ENCODE measurements around the gene ITGB5.
"Not testable (repeated sequence)": the region's sequence is repeated elsewhere in the genome, so short reads cannot be mapped to it uniquely, and the experiment has no call there.

ITGB5 gene

DNA sequence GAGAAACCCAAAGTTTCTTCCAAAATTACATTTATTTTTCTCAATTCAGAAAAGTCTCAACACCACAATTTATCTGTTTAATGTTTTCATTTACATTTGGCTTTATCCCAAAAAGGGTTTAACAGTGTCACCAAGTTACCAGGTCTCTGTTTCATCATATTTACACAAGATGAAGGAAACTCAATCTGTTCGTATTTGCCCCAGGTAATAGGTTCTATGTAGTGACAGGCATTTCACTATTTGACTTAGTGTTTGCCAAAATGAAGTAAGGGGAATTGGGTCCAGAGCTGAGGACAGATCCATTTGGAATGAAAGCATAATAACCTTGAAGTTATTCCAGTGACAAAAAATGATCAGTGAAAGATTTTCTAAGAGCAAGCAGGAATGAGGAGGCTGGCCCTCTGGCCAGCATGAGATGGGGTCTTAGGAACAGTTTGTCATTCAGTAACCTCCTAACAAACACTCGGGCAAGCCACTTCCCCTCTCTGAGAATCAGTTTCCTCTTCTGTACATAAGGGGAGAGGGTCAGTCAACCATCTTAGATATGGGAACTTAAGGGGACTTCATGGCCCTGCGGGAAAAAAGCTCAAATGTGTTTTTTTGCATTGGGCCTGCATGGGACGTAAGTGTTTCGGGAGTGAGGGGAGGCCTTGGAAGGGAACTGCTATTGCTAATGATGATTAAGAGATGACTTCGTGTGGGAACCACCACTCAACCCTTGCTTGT lies 125.1 kb downstream of the ITGB5 start:
- no peak for DNase-seq (ENCODE audit: low read depth)
- TF ChIP-seq, protein P1, sequence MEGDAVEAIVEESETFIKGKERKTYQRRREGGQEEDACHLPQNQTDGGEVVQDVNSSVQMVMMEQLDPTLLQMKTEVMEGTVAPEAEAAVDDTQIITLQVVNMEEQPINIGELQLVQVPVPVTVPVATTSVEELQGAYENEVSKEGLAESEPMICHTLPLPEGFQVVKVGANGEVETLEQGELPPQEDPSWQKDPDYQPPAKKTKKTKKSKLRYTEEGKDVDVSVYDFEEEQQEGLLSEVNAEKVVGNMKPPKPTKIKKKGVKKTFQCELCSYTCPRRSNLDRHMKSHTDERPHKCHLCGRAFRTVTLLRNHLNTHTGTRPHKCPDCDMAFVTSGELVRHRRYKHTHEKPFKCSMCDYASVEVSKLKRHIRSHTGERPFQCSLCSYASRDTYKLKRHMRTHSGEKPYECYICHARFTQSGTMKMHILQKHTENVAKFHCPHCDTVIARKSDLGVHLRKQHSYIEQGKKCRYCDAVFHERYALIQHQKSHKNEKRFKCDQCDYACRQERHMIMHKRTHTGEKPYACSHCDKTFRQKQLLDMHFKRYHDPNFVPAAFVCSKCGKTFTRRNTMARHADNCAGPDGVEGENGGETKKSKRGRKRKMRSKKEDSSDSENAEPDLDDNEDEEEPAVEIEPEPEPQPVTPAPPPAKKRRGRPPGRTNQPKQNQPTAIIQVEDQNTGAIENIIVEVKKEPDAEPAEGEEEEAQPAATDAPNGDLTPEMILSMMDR (conservative IDR thresholded peaks at IDR 0.05; ENCODE audit: low read depth, low read length), result no peak

DNA sequence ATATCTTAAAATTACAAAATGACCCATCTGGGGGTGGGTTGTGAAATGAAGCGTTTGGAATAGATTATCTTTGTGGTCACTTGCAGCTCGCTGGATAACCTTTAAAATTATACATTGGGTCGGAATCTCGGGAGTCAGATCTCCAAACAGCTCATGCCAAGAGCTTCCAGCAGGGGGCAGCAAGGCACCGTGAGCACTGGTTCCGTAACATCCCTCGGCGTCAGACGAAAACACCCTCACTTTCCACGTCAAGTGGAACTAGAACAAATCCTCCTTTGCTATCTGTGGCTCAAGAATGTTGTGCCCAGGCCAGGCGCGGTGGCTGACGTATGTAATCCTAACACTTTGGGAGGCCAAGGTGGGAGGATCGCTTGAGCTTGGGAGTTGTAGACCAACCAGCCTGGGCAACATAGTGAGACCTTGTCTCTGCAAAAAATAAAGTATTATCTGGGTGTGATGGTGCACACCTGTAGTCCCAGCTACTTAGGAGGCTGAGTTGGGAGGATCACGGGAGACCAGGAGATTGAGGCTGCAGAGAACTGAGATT lies 125.8 kb downstream of the ITGB5 start:
- H3K4me3 ChIP-seq (ENCODE audit: low read depth, low read length), result no peak overlapping the region
- TF ChIP-seq, protein P1 (conservative IDR thresholded peaks at IDR 0.05; ENCODE audit: low read depth, low read length), result peak; percentile 96
- DNase-seq (ENCODE audit: low read depth), result peak; percentile 92

More for the DNA sequence above, 125.1 kb downstream of the ITGB5 start:
- no peak overlapping the region for H3K4me3 ChIP-seq (ENCODE audit: low read depth, low read length)

DNA sequence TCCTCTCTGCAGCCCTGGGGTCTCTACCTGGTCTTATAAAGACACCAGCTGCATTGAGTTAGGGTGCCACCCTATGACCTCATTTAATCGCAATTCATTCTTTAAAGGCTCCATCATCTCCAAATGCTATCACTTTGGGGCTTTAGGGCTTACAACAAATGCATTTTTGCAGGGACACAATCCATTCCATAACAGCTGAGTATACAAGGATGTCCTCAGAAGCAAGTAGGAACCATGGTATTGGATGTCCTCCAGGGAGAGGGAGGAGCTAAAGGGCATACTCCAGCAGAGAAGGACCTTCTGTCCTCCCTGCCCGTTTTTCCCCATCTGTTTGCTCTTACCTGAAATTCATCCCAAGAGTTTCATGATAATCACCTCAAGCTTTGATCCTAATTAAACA lies 126.6 kb downstream of the ITGB5 start:
- no peak overlapping the region for H3K4me3 ChIP-seq (ENCODE audit: low read depth, low read length)
- TF ChIP-seq, protein P1 (conservative IDR thresholded peaks at IDR 0.05; ENCODE audit: low read depth, low read length), result no peak
- DNase-seq (ENCODE audit: low read depth), result peak; percentile 77

DNA sequence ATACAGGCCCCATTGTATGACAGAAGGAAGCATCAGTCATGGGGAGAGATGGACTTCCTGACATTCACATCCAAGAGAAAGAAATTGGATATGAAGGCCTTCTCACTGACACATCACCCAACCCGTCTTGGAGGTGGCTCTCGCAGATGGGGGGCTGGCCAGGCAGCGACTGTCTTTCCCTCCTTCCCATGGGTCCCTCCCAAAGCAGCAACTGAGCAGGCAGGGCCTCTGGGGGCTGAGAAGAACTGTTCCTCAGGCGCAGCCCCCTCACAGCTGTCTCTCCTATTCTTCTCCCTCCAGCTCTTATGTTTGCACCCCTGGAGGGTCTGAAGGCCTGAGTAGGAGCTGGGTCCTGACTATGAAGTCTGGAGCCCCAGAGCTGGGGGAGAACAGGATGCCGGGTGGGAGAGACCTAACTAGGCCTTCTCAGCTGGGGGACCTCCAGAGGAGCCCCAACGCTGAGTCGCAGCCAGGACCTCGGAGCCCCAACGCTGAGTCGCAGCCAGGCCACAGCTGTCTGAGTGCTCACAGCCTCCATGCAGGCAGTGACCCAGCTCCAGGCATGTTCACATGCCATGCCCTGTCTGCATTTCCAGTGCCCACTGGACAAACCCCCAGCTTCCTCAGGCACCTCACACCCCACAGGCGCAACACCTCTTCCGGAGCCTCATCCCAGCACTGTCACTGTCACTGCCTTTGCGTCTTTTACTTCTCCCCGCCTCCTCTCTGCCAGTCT lies 127.3 kb downstream of the ITGB5 start:
- no peak overlapping the region for H3K4me3 ChIP-seq (ENCODE audit: low read depth, low read length)
- TF ChIP-seq, protein P1 (conservative IDR thresholded peaks at IDR 0.05; ENCODE audit: low read depth, low read length), result no peak
- no peak for DNase-seq (ENCODE audit: low read depth)

DNA sequence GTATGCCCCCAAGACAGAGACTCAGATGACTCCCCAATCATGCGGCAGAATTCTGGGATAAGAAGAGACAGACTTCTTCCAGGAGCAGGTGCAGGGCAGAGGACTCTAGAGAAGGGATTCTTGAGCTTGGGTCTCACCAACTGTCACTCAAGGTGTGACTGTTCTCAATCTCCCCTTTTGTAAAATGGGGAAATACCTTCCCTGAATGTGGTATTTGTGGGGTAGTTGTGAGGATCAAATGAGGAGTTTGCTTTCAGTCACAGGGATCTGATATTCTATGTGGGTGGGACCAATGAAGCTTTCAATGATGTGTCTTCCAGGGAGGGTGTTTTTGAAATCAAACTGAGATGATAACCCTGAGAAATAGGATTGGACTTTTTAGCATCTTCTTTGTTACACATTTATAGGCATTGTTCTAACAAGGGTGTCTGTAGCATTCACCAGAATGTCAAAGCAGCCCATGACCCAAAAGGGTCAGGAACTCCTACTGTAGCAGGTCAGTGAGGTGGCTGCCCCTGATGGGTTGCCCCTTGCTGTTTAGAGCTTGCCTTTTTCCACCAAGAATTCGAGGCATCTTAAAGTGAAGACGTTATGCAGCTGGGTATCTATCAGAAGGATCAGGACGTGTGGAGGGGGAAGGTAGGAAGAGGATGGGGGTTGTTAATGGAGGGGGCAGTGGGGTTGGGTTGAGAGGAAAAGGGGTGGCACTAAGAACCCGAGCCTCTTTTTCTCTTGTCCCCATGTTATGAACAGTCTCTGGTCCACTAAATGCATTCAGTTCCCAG lies 128.1 kb downstream of the ITGB5 start:
- TF ChIP-seq, protein P1 (conservative IDR thresholded peaks at IDR 0.05; ENCODE audit: low read depth, low read length), result no peak
- no peak overlapping the region for H3K4me3 ChIP-seq (ENCODE audit: low read depth, low read length)
- DNase-seq (ENCODE audit: low read depth), result no peak

DNA sequence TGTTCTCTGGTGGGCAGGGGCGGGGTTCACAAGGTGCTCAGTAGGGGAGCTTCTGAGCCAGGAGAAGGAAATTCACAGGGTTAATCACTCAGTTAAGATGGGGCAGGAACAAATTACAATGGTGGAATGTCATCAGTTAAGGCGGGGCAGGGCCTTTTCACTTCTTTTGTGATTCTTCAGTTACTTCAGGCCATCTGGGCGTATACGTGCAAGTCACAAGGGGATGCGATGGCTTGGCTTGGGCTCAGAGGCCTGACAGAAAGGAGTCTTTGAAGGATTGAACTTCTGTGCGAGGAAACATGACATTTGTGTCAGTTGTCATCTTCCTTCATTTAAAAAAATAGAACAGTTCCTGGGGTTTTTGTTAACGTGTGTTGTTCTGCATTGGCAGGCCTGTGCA lies 129.2 kb downstream of the ITGB5 start:
- not testable (repeated sequence) for DNase-seq (ENCODE audit: low read depth)

DNA sequence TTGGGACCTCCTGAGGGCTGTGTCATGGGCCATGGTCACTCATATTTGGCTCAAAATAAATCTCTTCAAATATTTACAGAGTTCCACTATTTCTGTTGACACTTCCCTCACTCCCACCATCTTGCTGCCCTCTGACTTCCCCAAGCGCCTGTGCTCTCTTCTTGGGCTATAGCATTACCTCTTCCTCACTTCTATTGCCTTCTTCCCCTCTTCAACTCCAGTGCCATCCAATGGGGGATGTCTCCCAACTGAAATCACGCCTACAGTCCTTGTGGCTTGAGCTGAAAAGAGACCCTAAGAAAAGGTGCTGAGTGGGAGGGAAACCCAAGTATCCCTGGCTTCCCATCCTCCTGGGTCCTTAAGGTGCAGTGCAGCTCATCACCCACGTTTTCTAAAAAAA lies 135.1 kb downstream of the ITGB5 start:
- TF ChIP-seq, protein P1 (conservative IDR thresholded peaks at IDR 0.05; ENCODE audit: low read depth, low read length), result no peak
- no peak for DNase-seq (ENCODE audit: low read depth)
- H3K4me3 ChIP-seq (ENCODE audit: low read depth, low read length), result no peak overlapping the region

More for the DNA sequence above, 129.2 kb downstream of the ITGB5 start:
- H3K4me3 ChIP-seq (ENCODE audit: low read depth, low read length), result not testable (repeated sequence)

Measured in choroid plexus epithelial cell (primary cell).